Measurements from ENCODE around the gene SMAD3.

The SMAD3 gene

DNA sequence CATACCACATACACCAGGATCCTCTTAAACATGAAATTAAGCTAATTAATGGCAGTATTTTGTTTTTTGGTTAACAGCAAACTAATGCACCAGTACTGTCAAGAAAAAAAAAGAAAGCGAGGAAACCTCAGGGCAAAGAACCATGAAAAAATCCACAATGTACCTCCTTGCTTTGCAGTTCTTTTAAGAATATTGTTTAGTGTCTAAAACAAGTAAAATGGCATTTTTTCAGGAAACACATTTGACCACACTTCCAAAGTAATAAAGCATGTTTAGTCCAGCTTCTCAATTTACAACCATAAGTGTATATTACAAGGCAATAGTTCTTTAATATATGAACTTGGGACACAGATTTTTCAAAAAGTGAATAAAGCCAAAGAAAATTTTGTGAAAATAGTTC lies 162.4 kb downstream of the SMAD3 start:
- Histone ChIP-seq H3K27me3 (ENCODE audit: insufficient read depth, low read length) (no peaks in the 10 kb centered on the region), H3K4me3 (ENCODE audit: low read length) (no peak overlapping the region), H3K9me3 (ENCODE audit: low read length) (no peaks in the 10 kb centered on the region), H3K4me1 (ENCODE audit: insufficient read depth, low read length) (no peaks in the 10 kb centered on the region), H2AFZ (ENCODE audit: low read depth, low read length) (no peak overlapping the region), H3K36me3 (ENCODE audit: insufficient read depth, low read length) (peaks cover 38% of the 10 kb centered on the region)

- Histone ChIP-seq H3K27me3 (ENCODE audit: insufficient read depth, low read length) (no peaks in the 10 kb centered on the region), H3K4me1 (ENCODE audit: insufficient read depth, low read length) (no peaks in the 10 kb centered on the region), H3K36me3 (ENCODE audit: insufficient read depth, low read length) (peaks cover 42% of the 10 kb centered on the region), H2AFZ (ENCODE audit: low read depth, low read length) (no peak overlapping the region), H3K4me3 (ENCODE audit: low read length) (no peak overlapping the region), H3K9me3 (ENCODE audit: low read length) (no peaks in the 10 kb centered on the region)
Measured at GRCh38 chr15:67228286-67228685, 162.9 kb downstream of the SMAD3 start.

DNA sequence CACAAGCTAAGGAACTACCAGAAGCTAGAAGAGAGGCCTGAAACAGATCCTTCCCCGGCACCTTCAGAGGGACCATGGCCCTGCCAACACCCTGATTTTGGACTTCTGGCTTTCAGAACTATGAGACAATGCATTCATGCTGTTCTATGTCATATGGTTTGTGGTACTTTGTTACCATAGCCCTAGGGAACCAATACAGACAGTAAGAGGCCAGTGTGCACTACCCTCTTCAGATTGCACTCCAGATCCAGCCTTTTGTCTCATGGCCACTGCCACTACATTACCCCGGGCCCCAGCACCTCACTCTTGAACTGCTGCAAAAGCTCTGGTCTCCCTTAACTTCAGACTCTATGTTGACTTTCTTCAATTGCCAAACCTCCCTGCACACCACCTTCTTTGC lies 165.1 kb downstream of the SMAD3 start:
- H2AFZ ChIP-seq (ENCODE audit: low read depth, low read length), result no peak overlapping the region
- H3K4me1 ChIP-seq (ENCODE audit: insufficient read depth, low read length), result no peaks in the 10 kb centered on the region
- H3K4me3 ChIP-seq (ENCODE audit: low read length), result no peak overlapping the region
- peaks cover 51% of the 10 kb centered on the region for H3K36me3 ChIP-seq (ENCODE audit: insufficient read depth, low read length)
- no peaks in the 10 kb centered on the region for H3K27me3 ChIP-seq (ENCODE audit: insufficient read depth, low read length)
- no peaks in the 10 kb centered on the region for H3K9me3 ChIP-seq (ENCODE audit: low read length)

GRCh38 chr15:67232591-67232990 lies 167.2 kb downstream of the SMAD3 start:
- Histone ChIP-seq H3K36me3 (ENCODE audit: insufficient read depth, low read length) (peaks cover 49% of the 10 kb centered on the region), H3K4me1 (ENCODE audit: insufficient read depth, low read length) (no peaks in the 10 kb centered on the region), H3K4me3 (ENCODE audit: low read length) (no peak overlapping the region), H3K9me3 (ENCODE audit: low read length) (no peaks in the 10 kb centered on the region), H2AFZ (ENCODE audit: low read depth, low read length) (no peak overlapping the region), H3K27me3 (ENCODE audit: insufficient read depth, low read length) (no peaks in the 10 kb centered on the region)

- peaks cover 12% of the 10 kb centered on the region for H3K4me1 ChIP-seq (ENCODE audit: insufficient read depth, low read length)
Measured at GRCh38 chr15:67240235-67241131, 175.1 kb downstream of the SMAD3 start.

DNA sequence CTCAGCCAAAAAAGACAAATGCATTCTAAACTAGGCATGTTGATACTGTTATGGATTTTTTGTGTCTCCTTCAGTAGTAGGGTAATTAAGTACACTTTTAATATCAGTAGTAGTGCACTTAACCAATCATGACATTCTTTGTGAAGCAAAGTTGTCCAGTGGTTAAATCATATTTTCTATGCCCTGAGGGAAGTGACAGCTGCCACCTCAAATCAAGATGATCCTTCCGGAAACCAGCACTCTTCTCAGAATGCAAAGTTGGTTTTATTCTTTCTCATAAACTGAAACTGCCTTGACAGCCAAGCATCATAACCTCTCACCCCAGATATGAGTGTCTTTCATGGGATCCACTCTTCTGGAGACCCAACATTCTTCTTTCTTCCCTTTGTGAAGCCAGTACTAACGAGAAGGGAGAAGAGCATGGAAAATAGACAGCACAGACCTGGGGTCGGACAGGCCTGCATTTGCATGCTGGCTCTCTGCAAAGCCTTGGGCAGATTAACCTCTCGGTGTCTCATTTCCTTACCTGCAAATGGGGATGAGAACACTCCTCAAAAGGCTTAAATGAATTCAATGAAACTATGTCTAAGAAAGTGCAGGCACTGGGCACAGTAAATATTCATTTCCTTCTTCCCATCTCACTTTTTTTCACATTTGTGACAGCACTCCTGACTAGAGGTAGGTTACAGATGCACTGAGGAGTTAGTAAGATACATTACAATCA lies 175.9 kb downstream of the SMAD3 start:
- peaks cover 12% of the 10 kb centered on the region for H3K4me1 ChIP-seq (ENCODE audit: insufficient read depth, low read length)
- H3K27me3 ChIP-seq (ENCODE audit: insufficient read depth, low read length), result no peaks in the 10 kb centered on the region
- H3K4me3 ChIP-seq (ENCODE audit: low read length), result no peak overlapping the region
- peaks cover 2% of the 10 kb centered on the region for H3K36me3 ChIP-seq (ENCODE audit: insufficient read depth, low read length)
- H2AFZ ChIP-seq (ENCODE audit: low read depth, low read length), result no peak overlapping the region
- H3K9me3 ChIP-seq (ENCODE audit: low read length), result no peaks in the 10 kb centered on the region

More at GRCh38 chr15:67240235-67241131, 175.1 kb downstream of the SMAD3 start:
- peaks cover 2% of the 10 kb centered on the region for H3K36me3 ChIP-seq (ENCODE audit: insufficient read depth, low read length)
- H3K4me3 ChIP-seq (ENCODE audit: low read length), result no peak overlapping the region
- H3K27me3 ChIP-seq (ENCODE audit: insufficient read depth, low read length), result no peaks in the 10 kb centered on the region
- no peak overlapping the region for H2AFZ ChIP-seq (ENCODE audit: low read depth, low read length)
- no peaks in the 10 kb centered on the region for H3K9me3 ChIP-seq (ENCODE audit: low read length)

GRCh38 chr15:67242708-67243111 lies 177.3 kb downstream of the SMAD3 start:
- H3K36me3 ChIP-seq (ENCODE audit: insufficient read depth, low read length), result peaks cover 2% of the 10 kb centered on the region

More at GRCh38 chr15:67242708-67243111, 177.3 kb downstream of the SMAD3 start:
- H2AFZ ChIP-seq (ENCODE audit: low read depth, low read length), result no peak overlapping the region
- no peak overlapping the region for H3K4me3 ChIP-seq (ENCODE audit: low read length)
- peaks cover 12% of the 10 kb centered on the region for H3K4me1 ChIP-seq (ENCODE audit: insufficient read depth, low read length)
- H3K9me3 ChIP-seq (ENCODE audit: low read length), result no peaks in the 10 kb centered on the region
- H3K27me3 ChIP-seq (ENCODE audit: insufficient read depth, low read length), result no peaks in the 10 kb centered on the region

All from neuron (in vitro differentiated cells).